Stomach (tissue), 4 donors: ENCODE results near the gene PPP3CA.

Experiments used
- POLR2AphosphoS5 ChIP-seq, 3 donors: sonication (generic); formaldehyde crosslinking; IDR thresholded peaks; one replicate each; pipeline ENCODE4 v1.6.1; 2016; ENCODE audit warnings: antibody characterized with exemption in 3 of 3
- TF ChIP-seq, protein P1 (sequence below), 7 experiments: fragments of 450-650 bp in 4 of 7; fragments of 200-600 bp in 3 of 7; sonication (generic) in 3 of 7; IDR thresholded peaks; one replicate each; pipeline ENCODE4 v1.5.1; 2016 to 2019; ENCODE audit warnings: antibody characterized with exemption in 7 of 7, control low read depth in 2 of 7, mild to moderate bottlenecking in 1 of 7

DNA sequence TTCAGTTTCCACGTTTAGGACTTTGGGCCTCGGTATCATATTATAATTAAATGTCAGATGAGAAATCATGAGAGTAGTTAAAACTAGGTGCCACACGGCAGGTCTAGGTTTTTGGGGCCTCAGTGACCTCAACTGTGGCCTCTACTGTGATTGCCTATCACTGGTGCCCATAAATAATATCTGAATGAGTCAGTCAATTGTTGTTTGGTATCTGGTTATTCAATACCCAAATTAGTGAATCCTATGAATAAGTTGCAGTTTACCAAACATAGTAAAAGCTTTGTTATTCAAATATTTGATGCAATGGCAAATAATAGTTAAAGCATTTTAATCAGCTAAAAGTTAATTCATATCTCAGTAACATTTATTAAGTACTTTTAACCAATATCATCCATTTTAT lies 188.8 kb downstream of the PPP3CA start:
- TF ChIP-seq, protein P1, sequence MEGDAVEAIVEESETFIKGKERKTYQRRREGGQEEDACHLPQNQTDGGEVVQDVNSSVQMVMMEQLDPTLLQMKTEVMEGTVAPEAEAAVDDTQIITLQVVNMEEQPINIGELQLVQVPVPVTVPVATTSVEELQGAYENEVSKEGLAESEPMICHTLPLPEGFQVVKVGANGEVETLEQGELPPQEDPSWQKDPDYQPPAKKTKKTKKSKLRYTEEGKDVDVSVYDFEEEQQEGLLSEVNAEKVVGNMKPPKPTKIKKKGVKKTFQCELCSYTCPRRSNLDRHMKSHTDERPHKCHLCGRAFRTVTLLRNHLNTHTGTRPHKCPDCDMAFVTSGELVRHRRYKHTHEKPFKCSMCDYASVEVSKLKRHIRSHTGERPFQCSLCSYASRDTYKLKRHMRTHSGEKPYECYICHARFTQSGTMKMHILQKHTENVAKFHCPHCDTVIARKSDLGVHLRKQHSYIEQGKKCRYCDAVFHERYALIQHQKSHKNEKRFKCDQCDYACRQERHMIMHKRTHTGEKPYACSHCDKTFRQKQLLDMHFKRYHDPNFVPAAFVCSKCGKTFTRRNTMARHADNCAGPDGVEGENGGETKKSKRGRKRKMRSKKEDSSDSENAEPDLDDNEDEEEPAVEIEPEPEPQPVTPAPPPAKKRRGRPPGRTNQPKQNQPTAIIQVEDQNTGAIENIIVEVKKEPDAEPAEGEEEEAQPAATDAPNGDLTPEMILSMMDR (IDR thresholded peaks at IDR 0.05): no peak
- TF ChIP-seq POLR2AphosphoS5 (IDR thresholded peaks at IDR 0.05): no peak
